ENCODE measurements around the gene NFX1.

The NFX1 gene

DNA sequence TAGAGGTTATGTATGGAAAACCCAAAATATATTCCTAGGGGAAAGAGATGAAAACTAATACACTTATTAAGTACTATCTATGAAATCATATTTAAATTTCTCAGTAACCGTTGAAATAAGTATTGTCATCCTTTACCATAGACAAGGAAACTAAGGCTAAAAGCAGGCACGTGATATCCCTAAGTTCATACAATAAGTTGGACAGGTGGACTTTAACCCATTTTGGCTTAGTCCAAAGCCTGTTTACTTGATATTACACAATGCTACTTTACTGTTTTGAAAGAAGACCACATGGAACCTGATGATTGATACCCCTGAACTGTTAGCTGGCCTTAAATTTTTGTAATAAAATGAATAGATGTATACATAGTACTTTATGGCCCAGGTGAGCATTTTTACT is 3.5 kb downstream of the NFX1 start:
- Histone ChIP-seq H3K36me3 (ENCODE audit: control insufficient read depth in 2 of 2, insufficient read depth in 1 of 2, low read length in 2 of 2) (peaks cover 11 to 71% of the 10 kb centered on the region in 2 experiments; a peak in 2 of 3 replicates), H3K27ac (ENCODE audit: extremely low read depth, low read depth, low read length) (no peak overlapping the region), H3K4me1 (ENCODE audit: control insufficient read depth, insufficient read depth, low read length) (no peaks in the 10 kb centered on the region), H3K4me3 (ENCODE audit: low read depth, low read length) (no peak overlapping the region), H3K9me3 (ENCODE audit: control insufficient read depth, insufficient read depth, low read depth, low read length) (no peaks in the 10 kb centered on the region)
- POLR2A ChIA-PET, result no interaction called here
- TF ChIP-seq ZNF37A (tag by site-specific recombination; IDR thresholded peaks at IDR 0.05) (no peak), ZNF391 (tag by site-specific recombination; IDR thresholded peaks at IDR 0.05; ENCODE audit: borderline replicate concordance, low read depth) (no peak), ATF2 (tag by site-specific recombination; IDR thresholded peaks at IDR 0.05; ENCODE audit: low read depth) (no peak), ZNF837 (tag by site-specific recombination; IDR thresholded peaks at IDR 0.05) (no peak), TRIM28 (IDR thresholded peaks at IDR 0.05; ENCODE audit: borderline replicate concordance, low read length) (no peak), ZBTB20 (tag by site-specific recombination; IDR thresholded peaks at IDR 0.05) (no peak), TCF7L2 (IDR thresholded peaks at IDR 0.05; ENCODE audit: borderline replicate concordance, low read depth, low read length) (no peak), GLI4 (tag by site-specific recombination; IDR thresholded peaks at IDR 0.05) (no peak), ZNF394 (tag by site-specific recombination; IDR thresholded peaks at IDR 0.05; ENCODE audit: borderline replicate concordance) (no peak), ZNF639 (tag by site-specific recombination; IDR thresholded peaks at IDR 0.05) (no peak), KLF7 (tag by site-specific recombination; IDR thresholded peaks at IDR 0.05; ENCODE audit: borderline replicate concordance) (no peak), ZNF404 (tag by site-specific recombination; IDR thresholded peaks at IDR 0.05) (no peak), ZNF157 (tag by site-specific recombination; IDR thresholded peaks at IDR 0.05) (no peak)
- CTCF ChIA-PET, result no interaction called here

DNA sequence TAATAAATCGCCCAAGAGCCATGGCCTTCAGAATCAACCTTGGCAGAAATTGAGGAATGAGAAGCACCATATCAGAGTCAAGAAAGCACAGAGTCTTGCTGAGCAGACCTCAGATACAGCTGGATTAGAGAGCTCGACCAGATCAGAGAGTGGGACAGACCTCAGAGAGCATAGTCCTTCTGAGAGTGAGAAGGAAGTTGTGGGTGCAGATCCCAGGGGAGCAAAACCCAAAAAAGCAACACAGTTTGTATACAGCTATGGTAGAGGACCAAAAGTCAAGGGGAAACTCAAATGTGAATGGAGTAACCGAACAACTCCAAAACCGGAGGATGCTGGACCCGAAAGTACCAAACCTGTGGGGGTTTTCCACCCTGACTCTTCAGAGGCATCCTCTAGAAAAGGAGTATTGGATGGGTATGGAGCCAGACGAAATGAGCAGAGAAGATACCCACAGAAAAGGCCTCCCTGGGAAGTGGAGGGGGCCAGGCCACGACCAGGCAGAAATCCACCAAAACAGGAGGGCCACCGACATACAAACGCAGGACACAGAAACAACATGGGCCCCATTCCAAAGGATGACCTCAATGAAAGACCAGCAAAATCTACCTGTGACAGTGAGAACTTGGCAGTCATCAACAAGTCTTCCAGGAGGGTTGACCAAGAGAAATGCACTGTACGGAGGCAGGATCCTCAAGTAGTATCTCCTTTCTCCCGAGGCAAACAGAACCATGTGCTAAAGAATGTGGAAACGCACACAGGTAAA is 4.5 kb downstream of the NFX1 start:
- Histone ChIP-seq H3K27ac (ENCODE audit: extremely low read depth, low read depth, low read length) (no peak overlapping the region), H3K36me3 (ENCODE audit: control insufficient read depth in 2 of 2, insufficient read depth in 1 of 2, low read length in 2 of 2) (peaks cover 11 to 82% of the 10 kb centered on the region in 2 experiments; a peak in 2 of 3 replicates), H3K4me3 (ENCODE audit: low read depth, low read length) (no peak overlapping the region), H3K9me3 (ENCODE audit: control insufficient read depth, insufficient read depth, low read depth, low read length) (no peaks in the 10 kb centered on the region), H3K4me1 (ENCODE audit: control insufficient read depth, insufficient read depth, low read length) (no peaks in the 10 kb centered on the region)
- TF ChIP-seq SCRT2 (tag by site-specific recombination; IDR thresholded peaks at IDR 0.05) (peak; percentile 33; the same call in 1 of the 2 replicates), ZNF670 (tag by site-specific recombination; IDR thresholded peaks at IDR 0.05; ENCODE audit: low read depth) (no peak), ZNF548 (tag by site-specific recombination; IDR thresholded peaks at IDR 0.05) (no peak), ZNF544 (tag by site-specific recombination; IDR thresholded peaks at IDR 0.05) (no peak), ZNF664 (tag by site-specific recombination; IDR thresholded peaks at IDR 0.05) (no peak)
- ChIA-PET POLR2A (no interaction called here), CTCF (no interaction called here)

DNA sequence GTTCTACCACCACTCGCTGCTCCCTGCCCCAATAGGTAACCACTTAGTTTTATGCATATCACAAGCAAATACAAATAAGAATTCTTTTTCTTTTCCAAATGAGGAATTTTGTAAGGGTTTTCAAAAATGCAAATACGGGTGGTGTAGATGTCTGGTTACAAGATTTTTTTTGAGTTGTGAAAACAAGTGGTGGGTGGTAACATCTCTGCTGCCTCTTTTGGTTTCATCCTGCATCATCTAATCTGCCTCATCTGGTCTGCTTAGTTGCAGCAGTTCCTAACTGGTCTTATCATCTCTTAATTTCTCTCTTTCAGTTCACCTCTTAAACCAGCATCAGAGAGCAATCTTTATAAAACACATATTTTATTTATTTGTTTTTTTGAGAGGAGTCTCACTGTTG is 5.3 kb downstream of the NFX1 start:
- H3K9me3 ChIP-seq (ENCODE audit: control insufficient read depth, insufficient read depth, low read depth, low read length), result no peaks in the 10 kb centered on the region
- ChIA-PET CTCF (no interaction called here), POLR2A (no interaction called here)
- no peaks in the 10 kb centered on the region for H3K4me1 ChIP-seq (ENCODE audit: control insufficient read depth, insufficient read depth, low read length)
- H3K4me3 ChIP-seq (ENCODE audit: low read depth, low read length), result no peak overlapping the region
- no peak for TF ChIP-seq ZNF138 (tag by site-specific recombination; IDR thresholded peaks at IDR 0.05; ENCODE audit: borderline replicate concordance)
- no peak for TF ChIP-seq ZNF76 (tag by site-specific recombination; IDR thresholded peaks at IDR 0.05; ENCODE audit: borderline replicate concordance, low read depth)
- TF ChIP-seq, protein P1, sequence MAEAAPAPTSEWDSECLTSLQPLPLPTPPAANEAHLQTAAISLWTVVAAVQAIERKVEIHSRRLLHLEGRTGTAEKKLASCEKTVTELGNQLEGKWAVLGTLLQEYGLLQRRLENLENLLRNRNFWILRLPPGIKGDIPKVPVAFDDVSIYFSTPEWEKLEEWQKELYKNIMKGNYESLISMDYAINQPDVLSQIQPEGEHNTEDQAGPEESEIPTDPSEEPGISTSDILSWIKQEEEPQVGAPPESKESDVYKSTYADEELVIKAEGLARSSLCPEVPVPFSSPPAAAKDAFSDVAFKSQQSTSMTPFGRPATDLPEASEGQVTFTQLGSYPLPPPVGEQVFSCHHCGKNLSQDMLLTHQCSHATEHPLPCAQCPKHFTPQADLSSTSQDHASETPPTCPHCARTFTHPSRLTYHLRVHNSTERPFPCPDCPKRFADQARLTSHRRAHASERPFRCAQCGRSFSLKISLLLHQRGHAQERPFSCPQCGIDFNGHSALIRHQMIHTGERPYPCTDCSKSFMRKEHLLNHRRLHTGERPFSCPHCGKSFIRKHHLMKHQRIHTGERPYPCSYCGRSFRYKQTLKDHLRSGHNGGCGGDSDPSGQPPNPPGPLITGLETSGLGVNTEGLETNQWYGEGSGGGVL (tag by site-specific recombination; IDR thresholded peaks at IDR 0.05), result no peak
- TF ChIP-seq, protein P2, sequence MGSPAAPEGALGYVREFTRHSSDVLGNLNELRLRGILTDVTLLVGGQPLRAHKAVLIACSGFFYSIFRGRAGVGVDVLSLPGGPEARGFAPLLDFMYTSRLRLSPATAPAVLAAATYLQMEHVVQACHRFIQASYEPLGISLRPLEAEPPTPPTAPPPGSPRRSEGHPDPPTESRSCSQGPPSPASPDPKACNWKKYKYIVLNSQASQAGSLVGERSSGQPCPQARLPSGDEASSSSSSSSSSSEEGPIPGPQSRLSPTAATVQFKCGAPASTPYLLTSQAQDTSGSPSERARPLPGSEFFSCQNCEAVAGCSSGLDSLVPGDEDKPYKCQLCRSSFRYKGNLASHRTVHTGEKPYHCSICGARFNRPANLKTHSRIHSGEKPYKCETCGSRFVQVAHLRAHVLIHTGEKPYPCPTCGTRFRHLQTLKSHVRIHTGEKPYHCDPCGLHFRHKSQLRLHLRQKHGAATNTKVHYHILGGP (tag by site-specific recombination; IDR thresholded peaks at IDR 0.05), result no peak
- H3K27ac ChIP-seq (ENCODE audit: extremely low read depth, low read depth, low read length), result no peak overlapping the region
- peaks cover 11 to 89% of the 10 kb centered on the region in 2 experiments; a peak in 2 of 3 replicates for H3K36me3 ChIP-seq (ENCODE audit: control insufficient read depth in 2 of 2, insufficient read depth in 1 of 2, low read length in 2 of 2)
